BE2C (cell line): ENCODE results near the gene NDUFA13.
A peak's percentile ranks its signal among the peaks of the same experiment; 100 is the strongest.

Experiments used
- DNase-seq: peaks from one replicate; pipeline ENCODE4 v3.0.0-alpha.2; 2020
- H3K27me3 ChIP-seq: fragments of 250-450 bp; sonication (Bioruptor Pico); 2 replicates; pipeline ENCODE4 v1.5.1; 2020; ENCODE audit warnings: mild to moderate bottlenecking
- H3K36me3 ChIP-seq: fragments of 250-450 bp; sonication (Bioruptor Pico); 2 replicates; pipeline ENCODE4 v1.5.1; 2020; ENCODE audit warnings: mild to moderate bottlenecking
- H3K4me1 ChIP-seq: fragments of 250-450 bp; sonication (Bioruptor Pico); 2 replicates; pipeline ENCODE4 v1.5.1; 2020
- H3K4me3 ChIP-seq: 2 replicates; pipeline ENCODE4 v1.5.1; 2011; ENCODE audit warnings: low read depth, low read length
- H3K9me3 ChIP-seq: fragments of 250-450 bp; sonication (Bioruptor Pico); 2 replicates; pipeline ENCODE4 v1.5.1; 2020
- TF ChIP-seq, protein P1 (sequence below): IDR thresholded peaks from 2 replicates; pipeline ENCODE4 v1.5.1; 2012; ENCODE audit warnings: mild to moderate bottlenecking, low read depth, low read length

Gene NDUFA13

DNA sequence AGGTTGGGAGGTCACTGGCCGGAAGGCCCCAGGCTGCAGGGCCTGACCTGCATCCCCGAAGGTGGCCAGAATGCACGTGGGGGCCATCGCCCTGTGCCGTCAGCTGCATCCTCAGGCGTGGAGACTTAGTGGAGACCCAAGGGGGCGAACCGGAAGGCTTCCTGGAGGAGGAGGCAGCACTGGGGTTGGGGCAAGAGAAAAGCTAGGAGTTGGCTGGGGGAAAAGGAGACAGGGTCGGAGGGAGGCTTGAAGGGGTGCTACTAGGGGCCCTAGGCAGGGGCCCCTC is 11.3 kb downstream of the NDUFA13 start:
- peaks cover 7% of the 10 kb centered on the region for H3K4me1 ChIP-seq
- no peak for DNase-seq
- peaks cover 18% of the 10 kb centered on the region for H3K36me3 ChIP-seq
- TF ChIP-seq, protein P1, sequence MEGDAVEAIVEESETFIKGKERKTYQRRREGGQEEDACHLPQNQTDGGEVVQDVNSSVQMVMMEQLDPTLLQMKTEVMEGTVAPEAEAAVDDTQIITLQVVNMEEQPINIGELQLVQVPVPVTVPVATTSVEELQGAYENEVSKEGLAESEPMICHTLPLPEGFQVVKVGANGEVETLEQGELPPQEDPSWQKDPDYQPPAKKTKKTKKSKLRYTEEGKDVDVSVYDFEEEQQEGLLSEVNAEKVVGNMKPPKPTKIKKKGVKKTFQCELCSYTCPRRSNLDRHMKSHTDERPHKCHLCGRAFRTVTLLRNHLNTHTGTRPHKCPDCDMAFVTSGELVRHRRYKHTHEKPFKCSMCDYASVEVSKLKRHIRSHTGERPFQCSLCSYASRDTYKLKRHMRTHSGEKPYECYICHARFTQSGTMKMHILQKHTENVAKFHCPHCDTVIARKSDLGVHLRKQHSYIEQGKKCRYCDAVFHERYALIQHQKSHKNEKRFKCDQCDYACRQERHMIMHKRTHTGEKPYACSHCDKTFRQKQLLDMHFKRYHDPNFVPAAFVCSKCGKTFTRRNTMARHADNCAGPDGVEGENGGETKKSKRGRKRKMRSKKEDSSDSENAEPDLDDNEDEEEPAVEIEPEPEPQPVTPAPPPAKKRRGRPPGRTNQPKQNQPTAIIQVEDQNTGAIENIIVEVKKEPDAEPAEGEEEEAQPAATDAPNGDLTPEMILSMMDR, result no peak
- H3K9me3 ChIP-seq, result no peaks in the 10 kb centered on the region
- no peaks in the 10 kb centered on the region; the same call in 1 of the 2 replicates for H3K27me3 ChIP-seq
- no peak overlapping the region for H3K4me3 ChIP-seq

DNA sequence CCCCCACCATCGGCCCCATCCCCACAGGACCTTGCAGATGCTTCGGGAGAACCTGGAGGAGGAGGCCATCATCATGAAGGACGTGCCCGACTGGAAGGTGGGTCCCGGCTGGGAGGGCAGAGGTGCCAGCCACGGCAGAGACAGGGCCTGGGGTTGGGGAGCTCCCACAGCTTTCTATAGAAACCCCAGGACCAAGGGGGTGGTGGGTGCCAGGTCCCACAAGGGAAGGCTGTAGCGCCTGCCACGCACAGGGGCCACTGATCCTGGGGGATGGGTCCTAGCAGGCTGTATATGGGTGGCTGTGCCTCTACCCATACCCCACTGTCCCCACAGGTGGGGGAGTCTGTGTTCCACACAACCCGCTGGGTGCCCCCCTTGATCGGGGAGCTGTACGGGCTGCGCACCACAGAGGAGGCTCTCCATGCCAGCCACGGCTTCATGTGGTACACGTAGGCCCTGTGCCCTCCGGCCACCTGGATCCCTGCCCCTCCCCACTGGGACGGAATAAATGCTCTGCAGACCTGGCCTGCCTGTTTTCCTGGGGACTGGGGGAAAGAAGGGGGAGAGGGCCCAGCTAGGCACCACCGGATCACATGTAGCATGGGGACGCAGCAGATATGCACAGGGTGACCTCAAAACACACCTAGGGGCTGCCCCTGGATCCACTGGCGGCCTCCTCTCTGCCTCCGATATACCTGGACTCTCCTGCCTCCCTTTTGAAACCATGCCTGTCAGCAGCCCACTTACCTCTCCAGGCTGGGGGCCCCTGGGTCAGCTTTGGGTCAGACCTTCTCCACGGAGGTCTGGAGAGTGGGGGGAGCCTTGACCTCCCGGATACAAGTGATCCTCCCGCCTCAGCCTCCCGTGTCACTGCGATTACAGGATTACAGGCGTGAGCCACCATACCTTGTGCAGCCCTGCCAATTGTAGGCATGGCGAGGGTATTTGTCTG is 11.9 kb downstream of the NDUFA13 start:
- Histone ChIP-seq H3K4me3 (no peak overlapping the region), H3K27me3 (no peaks in the 10 kb centered on the region; the same call in 1 of the 2 replicates), H3K4me1 (peaks cover 7% of the 10 kb centered on the region), H3K36me3 (peaks cover 16% of the 10 kb centered on the region), H3K9me3 (no peaks in the 10 kb centered on the region)
- DNase-seq, result no peak
- TF ChIP-seq, protein P1, result no peak

DNA sequence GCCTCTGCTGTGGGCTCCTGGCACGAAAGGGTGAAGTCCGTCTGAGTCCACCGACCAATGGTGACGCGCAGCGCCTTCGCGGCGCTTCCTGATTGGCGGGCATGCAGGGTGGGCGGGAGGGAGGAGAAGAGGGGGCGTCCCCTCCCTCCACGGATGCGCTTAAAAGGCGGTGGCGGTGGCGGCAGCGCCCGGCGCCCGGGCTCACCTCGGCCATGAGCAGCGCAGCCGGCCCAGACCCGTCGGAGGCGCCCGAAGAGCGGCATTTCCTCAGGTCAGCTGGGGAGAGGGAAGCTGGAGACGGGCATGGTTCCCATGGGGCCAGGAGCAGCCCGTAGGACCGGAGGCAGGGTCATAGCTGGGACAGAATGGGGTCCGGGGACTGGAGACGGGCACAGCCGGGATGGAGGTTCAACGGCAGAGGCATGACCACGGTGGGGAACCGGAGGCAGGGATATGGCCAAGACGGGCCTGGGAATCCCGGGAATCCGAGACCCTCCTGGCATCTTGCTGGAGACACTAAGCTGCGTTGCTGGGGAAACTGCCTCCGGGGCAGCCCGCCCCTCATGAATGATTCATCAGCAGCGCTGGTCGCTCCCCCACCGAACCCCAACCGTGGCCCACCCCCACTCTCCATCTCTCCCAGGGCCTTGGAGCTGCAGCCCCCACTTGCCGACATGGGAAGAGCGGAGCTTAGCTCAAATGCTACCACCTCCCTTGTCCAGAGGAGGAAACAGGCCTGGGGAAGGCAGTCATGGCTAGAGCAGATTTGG is 12.9 kb downstream of the NDUFA13 start, which contains the start of gene YJEFN3:
YJEFN3 (plus strand) TSS at position 191 of the 770 bp plus-strand sequence; CDS start at position 213, 22 bp downstream.
- Histone ChIP-seq H3K4me1 (peaks cover 7% of the 10 kb centered on the region), H3K9me3 (no peaks in the 10 kb centered on the region), H3K27me3 (no peaks in the 10 kb centered on the region; the same call in 1 of the 2 replicates), H3K36me3 (peaks cover 14% of the 10 kb centered on the region), H3K4me3 (peak within 1 kb of the TSS; percentile 58)
- peak; percentile 86 for DNase-seq
- TF ChIP-seq, protein P1, result no peak

DNA sequence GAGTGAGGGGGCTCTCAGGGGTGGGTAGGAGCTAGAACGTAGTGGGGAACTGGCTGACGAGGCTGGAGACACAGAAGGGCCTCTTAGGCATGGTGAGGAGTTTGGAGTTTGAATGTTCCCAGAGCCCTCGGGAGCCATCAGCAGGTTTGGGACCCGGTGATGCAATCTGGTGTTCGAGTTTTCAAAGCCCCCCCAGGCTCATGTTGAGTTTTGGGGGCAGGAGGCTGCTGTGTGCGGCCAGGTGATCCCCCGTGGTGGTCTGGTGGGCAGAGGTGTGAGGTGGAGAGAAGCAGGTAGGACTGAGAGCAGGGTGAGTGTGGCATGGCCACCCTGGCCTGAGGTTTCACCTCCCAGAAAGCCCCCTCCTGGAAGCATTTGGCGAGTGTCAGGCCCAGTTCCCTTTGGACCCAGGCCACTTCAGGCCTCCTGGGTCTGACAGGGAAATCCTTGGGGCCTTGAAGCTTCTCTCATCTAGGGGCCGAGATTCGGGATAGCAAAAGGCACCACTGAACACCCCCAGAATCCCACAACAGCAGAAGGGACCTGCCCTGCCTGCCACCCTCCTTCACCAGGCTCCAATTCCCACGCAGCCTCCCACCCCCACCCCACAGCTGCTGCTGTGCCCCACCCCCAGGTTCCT is 13.9 kb downstream of the NDUFA13 start:
- Histone ChIP-seq H3K27me3 (no peaks in the 10 kb centered on the region; the same call in 1 of the 2 replicates), H3K4me1 (peaks cover 7% of the 10 kb centered on the region), H3K36me3 (peaks cover 14% of the 10 kb centered on the region), H3K4me3 (no peak overlapping the region), H3K9me3 (no peaks in the 10 kb centered on the region)
- TF ChIP-seq, protein P1, result no peak
- DNase-seq, result no peak

DNA sequence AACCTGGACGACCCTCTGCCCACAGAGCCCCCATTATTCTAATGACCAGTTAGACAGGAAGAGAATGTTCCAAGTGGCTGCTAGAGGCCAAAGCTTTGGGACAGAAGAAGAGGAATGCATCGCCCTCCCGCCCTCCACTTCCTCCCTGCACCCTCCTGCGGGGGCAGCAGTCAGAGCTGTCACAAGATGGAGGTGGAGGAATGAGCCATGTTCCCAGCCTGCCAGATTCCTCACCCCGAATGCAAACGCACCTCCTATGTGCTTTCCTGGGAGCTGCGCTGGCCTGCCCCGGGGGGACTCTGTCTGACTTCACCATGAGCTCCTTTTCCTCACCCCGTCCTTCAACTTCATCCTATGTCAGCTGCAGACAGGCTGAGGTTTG is 14.4 kb downstream of the NDUFA13 start:
- H3K4me1 ChIP-seq, result peaks cover 7% of the 10 kb centered on the region
- TF ChIP-seq, protein P1, result no peak
- DNase-seq, result no peak
- H3K9me3 ChIP-seq, result no peaks in the 10 kb centered on the region
- peaks cover 14% of the 10 kb centered on the region for H3K36me3 ChIP-seq
- no peaks in the 10 kb centered on the region; the same call in 1 of the 2 replicates for H3K27me3 ChIP-seq
- H3K4me3 ChIP-seq, result no peak overlapping the region
